CD4-positive, alpha-beta T cell treated with Interleukin-6 at 100 ng/mL for 8 hours (primary cell): ENCODE measurements around the gene MYL4.
"Not testable (repeated sequence)": the region's sequence is repeated elsewhere in the genome, so short reads cannot be mapped to it uniquely, and the experiment has no call there.

ENCODE experiments used
- DNase-seq: peaks from one replicate; pipeline ENCODE4 v3.0.0-alpha.2; 2020; ENCODE audit warnings: mixed read lengths, low spot score

The MYL4 gene

DNA sequence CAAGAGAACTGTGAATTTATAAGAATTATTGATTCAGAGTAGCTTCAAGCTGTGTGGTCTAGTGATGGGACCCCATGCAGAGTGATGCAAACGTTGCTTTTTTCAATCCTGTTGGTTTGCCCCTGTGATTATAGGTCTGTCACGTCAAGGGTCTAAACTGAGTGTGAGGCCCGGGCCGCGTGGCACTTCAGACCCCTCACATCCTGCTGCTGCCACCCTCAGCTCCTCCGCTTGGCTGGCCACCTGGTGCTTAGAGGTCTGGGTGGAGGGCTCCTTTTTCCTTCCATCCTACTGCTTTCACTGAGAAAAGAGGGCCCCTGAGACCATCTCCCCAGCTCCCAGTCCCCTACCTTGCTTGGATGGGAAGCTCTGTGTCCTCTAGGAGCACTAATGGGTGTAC is 12.0 kb downstream of the MYL4 start:
- DNase-seq: no peak

DNA sequence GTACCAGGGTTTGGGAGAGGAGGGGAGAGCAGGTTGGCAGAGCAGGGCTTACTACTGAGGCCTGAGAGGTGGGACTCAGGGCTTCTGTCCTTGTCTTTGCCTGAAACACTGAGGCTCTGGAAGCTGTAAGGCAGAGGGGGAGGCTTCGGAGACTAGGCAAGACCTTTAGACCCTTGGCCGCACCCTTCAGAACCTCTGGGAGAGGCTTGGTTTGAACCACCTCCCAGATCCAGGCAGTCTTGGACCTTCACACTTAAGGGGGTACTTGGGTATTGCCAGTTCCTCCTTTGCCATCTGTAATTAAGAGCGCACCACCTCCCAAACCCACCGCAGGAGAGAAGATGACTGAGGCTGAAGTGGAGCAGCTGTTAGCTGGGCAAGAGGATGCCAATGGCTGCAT is 12.9 kb downstream of the MYL4 start:
- DNase-seq: no peak

DNA sequence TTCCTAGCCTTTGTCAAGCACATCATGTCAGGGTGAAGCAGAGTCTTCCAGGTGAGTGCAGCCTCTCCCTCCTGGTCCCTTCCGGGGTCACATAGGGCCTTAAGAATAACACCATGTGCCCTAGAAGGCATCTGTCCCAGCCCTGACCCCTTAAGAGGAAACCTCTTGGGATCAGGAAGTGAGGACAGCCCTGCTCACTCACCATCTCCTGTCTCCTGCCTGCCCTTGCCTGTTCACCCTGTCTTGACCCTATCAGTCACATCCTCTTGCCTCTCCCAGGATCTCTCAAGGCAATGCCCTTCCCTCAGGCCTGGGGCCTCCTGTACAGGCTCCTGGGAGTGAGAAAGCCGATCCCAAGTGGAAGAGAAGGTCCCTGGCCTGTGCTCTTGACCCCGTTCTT is 13.9 kb downstream of the MYL4 start:
- DNase-seq: no peak

DNA sequence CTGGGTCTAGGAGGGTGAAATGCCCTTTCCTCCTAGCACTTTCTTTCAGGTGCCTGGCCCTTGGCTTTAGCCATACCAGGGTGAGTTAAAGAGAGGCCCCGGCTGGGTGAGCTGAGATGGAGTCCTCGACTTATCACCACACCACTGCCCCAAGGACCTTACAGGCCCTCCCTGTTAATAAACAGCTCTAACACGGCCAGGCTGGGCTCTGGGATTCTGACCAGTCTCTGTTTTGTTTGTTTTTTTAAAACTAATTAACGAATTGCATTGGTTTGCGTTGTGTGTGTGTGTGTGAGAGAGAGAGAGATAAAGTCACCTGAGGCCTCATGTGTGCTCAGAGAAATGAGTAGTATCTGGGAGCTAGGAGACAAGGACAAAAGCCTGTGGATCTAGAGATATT is 14.3 kb downstream of the MYL4 start:
- no peak for DNase-seq

DNA sequence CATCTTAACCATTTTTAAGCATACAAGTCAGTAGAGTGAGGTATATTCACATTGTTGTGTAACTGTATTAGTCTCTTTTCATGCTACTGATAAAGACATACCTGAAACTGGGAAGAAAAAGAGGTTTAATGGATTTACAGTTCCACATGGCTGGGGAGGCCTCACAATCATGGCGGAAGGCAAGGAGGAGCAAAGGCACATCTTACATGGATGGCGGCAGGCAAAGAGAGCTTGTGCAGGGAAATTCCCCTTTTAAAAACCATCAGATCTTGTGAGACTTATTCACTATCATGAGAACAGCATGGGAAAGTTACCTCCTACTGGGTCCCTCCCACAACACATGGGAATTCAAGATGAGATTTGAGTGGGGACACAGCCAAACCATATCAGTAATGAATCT is 14.9 kb downstream of the MYL4 start:
- DNase-seq: not testable (repeated sequence)

DNA sequence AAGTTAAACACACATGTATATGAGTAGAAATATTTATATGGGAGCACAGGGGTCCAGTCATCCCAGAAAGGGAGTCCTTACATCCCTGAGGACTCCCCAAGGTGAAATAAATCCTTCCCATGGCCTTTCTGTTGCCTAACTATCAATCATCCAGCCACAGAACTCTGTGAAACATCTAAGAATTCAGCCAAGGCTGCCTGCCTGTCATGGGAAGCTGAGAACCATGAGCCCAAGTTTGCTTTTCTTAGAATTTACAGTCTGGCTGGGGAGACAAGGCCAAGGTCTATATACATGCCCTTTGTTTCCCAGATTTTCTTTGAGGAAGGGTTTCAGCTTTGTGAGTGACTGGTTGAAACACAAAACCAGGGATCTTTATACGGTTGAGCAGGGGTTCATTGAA is 15.8 kb downstream of the MYL4 start:
- no peak for DNase-seq

DNA sequence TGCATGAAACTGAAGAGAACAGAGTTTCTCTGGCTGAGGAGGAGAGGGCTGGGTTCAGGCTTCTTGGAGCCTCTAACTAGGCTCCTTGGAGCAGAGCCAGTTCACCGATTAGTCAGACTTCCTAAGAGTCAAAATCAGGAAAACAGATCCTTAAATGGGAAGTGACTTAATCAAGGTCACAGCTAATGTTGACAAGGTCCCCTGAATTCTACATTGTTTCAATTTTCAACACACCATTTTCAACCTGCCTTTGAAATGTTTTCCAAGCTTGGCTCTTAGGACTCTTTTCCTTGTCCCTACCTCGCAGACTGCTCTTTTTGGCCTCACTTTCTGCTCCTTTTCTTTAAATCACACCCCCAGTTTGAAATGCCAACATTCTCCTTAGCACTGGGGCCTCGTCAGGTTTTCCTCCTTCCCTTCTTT is 16.3 kb downstream of the MYL4 start:
- DNase-seq: no peak

DNA sequence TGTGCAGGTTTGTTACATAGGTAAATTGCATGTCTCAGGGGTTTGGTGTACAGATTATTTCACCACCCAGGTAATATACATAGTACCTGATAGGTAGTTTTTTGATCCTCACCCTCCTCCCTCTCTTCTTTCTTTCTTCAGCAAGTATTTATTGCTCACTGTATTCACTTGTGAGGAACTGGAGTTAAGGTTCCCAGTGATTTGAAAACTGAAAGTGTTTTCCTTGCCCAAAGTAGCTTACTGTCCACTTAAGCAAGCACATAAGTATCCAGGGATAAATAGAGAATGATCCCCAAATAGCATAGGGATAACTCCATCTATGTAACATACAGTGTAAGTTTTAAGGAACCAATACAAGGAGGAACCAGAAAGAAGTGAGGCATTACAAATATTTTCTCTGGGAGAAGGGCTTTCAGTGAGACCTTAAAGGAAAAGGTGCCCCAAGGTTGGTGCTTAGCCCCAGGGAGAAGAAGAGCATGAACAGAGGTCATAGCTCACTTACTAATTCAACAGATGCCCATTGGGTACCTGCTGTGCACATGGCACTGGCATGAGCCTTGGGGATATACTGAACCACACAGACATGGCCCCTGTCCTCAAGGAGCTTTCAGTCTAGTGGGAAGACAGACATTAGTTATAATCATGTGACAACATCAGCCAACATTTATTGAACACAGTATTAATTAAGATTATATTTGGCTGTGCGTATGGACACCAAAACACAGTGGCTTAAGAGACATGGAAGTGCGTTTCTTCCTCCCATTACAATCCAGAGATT is 17.0 kb downstream of the MYL4 start:
- DNase-seq: no peak

DNA sequence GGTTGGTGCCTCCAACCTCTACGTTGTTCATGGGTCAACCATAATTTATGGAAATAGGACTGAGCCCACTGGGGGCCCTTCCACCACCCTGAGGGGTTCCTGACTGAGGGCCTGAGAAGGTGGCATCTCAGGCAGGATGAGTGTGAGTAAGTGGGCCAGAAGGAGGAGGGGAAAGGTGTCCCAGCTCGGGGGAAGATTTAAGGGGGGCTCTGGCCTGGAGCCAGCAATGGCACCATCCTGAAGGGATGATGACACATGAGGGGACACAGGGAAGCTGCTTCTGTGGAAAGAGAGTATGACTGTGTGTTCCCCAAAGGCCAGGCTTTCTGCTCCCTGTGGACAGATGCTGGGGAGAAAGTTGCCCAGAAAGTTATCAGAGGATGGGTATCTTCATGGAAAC is 18.7 kb downstream of the MYL4 start:
- DNase-seq: no peak

DNA sequence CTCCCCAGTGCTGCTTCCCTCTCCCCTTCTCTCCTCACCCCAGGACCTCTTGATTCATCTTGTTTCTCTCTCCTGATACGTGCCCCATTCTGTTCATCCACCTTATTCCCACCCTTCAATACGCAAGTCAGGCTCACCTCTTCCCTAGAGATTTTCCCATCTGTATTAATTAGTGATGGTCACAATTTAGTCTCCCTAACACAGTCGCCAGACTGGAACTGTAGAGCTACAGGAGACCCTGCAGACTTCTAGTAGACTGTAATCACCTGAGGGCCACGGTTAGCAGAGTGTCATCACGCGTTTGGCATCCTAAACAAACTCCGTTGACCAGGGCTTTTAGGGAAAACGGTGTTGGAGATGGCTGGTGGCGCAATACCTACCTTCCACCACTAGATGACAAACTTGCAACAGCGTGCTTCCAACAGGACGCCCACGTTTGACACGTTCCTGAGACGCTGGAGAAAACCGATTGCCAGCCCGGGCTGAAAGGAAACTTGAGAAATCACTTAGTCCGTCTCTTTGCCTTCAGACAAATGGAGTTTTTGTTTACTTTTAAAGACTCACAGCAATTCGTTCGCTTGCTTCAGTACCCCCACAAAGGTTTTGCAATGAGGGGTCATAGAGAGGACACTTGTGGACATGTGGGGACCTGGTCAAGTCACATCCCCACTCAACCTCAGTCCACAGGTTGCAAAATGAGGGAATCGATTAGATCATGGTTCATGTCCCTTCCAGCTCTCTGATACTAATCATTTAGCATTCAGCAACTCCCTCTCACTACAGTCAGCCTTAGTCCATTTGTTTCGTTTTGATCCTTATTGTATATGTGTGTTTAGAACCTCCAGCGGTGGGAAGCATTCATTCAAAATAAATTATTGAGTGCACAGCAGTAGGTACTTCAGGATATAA is 20.6 kb downstream of the MYL4 start:
- peak; percentile 70 for DNase-seq

DNA sequence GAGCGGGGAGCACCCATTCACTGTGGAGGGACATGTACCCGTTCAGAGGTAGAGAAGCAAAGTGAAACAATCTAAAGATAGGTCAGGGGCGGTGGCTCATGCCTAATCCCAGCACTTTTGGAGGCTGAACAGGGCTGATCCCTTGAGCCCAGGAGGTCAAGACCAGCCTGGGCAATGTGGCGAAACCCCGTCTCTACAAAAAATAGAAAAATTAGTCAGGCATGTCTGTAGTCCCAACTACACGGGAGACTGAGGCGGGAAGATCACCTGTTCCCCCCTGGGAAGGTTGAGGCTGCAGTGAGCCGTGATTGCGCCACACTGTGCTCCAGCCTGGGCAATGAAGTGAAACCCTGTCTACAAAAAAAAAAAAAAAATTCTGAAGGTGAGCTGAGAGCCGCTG is 21.7 kb downstream of the MYL4 start:
- no peak for DNase-seq

DNA sequence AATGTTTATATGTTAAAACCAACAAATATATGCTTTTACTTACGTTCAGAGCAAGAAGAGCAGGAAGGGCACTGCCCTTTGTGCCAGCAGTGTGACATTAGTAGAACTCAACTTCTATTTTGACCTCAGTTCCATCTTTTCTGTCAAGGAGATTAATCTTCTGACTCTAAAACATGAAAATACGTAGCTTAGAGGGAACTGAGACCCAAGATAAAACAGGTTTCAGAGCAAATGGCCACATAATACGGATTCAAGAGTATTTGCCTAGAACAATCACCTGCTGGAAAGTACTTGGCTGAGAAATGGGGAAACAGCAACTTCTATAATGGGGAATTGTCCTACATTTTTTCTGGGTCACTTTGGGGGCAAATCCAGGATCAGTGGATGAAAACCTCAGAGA is 22.2 kb downstream of the MYL4 start:
- no peak for DNase-seq

DNA sequence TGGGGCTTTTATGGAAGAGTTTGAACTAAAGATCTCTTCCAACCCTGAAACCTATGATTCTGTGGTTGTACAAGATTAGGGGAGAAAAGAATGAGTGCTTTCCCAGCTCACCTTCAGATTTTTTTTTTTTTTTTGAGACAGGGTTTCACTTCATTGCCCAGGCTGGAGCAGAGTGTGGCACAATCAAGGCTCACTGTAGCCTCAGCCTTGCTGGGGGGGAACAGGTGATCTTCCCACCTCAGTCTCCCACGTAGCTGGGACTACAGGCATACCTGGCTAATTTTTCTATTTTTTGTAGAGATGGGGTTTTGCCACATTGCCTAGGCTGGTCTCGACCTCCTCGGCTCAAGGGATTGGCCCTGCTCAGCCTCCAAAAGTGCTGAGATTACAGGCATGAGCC is 22.7 kb downstream of the MYL4 start:
- no peak for DNase-seq

DNA sequence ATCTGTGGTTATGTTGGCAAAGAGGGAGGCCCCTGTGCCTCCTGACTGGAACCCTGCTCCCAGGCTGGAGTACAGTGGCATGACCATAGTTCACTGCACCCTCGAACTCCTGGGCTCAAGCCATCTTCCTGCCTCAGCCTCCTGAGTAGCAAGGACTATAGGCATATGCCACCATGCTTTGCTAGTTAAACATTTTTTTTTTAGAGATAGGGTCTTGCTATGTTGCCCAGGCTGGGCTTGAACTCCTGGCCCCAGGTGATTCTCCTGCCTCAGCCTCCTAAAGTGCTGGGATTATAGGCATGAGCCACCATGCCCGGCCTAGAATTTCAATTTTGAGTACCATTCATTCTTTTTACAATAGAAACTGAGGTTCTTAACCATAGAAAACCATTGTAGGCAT is 23.3 kb downstream of the MYL4 start:
- no peak for DNase-seq

DNA sequence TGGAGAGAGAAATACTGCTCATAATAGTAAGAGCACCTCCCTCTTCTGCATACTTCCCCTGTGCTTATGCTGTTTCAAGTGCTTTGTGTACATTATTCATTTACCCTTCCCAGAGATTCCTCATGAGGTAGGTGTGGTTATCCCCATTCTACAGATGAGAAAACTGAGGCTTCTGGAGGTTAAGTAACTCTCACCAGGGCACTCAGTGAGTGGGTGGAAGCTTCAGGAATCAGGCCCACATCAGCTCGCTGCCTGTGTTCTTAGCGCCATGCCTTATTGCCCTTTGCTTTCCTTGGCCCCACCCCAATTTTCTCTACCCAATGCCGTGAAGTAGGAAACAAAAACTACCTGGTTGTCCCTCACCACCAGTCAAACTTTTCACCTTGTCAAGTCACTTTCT is 26.4 kb downstream of the MYL4 start:
- DNase-seq: no peak

DNA sequence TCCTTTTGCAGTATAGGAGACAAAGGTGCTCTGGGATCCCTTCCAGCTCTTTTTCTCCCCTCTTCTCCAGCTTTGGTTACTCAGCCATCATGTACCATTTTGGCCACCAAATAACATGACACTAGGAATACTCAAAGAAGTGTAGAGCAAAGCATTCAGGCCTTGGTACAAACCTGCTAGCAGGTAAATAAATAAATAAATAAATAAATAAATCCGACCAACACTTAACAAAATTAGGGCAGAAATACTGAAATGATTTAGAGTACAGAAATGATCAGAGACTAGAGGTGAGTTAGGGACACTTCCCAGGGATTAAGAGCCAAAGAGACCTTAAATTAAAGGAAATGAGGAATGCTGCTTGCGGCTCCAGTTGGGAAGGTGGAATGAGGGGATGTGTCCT is 26.8 kb downstream of the MYL4 start:
- DNase-seq: no peak

DNA sequence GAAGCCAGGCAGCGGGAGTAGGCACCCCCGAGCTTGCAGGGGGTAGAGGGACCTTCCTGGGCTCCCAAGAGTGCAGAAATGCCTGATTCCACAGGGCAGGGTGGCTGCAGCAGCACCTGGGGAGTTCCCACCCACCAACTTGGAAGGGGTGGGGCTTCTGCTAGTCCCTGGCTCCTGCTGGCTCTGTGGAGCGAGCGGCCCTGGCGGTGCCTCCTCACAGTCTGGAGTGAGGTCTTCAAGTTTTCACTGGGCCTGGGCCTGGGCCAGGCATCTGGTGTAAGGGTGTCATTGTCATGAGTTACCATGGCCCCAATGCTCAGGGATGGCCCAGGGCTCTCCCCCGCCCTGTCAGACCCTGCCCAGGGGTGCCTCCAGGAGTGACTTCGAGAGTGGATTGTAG is 28.7 kb downstream of the MYL4 start:
- no peak for DNase-seq

DNA sequence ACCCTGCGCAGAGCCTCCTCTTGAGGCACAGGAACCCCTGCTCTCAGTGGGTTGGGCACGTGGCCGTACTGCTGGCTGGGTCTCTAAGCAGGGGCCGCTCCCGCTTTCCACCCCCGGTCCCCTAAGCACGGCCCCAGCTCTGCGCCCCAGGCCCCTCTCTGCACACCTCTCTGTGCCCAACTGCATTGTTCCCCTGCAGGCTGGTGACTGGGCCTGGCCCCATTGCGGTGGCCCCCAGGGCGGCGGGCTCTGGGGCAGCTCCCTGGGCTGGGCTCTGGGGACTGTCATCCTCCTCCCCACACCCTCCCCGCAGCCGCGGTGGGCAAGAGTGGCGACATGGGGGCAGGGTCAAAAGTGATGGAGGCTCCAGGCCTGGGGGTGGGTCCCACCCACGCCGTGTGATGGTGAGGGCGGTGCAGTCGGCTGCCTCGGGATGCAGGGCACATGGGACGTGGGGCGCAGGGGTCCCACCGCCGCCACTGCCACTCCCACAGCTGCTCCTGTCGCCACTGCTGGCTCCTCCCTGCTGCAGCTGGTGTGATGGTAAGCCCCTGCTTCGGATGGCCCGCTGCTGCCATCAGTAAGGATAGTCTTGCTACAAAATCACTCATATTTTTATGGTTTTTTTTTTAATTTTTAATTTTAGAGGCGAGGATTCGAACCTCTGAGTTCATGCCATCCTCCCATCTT is 29.3 kb downstream of the MYL4 start:
- DNase-seq: no peak

DNA sequence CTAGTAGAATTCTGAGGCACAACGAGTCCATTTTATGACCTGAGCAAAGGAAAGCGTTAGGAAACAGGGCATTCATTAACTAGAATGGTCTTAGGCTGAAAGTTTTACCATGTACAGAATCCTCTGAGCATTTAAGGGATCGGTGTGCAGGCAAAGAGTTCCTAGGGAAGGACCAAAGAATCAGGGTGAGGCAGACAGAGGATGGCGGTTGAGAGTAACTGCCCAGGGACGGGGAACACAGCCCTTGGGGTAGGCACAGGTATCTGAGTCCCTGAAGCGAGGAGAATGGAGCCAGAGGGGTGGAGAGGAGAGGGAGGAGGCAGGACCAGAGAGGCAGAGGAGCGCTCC is 30.4 kb downstream of the MYL4 start:
- DNase-seq: no peak

DNA sequence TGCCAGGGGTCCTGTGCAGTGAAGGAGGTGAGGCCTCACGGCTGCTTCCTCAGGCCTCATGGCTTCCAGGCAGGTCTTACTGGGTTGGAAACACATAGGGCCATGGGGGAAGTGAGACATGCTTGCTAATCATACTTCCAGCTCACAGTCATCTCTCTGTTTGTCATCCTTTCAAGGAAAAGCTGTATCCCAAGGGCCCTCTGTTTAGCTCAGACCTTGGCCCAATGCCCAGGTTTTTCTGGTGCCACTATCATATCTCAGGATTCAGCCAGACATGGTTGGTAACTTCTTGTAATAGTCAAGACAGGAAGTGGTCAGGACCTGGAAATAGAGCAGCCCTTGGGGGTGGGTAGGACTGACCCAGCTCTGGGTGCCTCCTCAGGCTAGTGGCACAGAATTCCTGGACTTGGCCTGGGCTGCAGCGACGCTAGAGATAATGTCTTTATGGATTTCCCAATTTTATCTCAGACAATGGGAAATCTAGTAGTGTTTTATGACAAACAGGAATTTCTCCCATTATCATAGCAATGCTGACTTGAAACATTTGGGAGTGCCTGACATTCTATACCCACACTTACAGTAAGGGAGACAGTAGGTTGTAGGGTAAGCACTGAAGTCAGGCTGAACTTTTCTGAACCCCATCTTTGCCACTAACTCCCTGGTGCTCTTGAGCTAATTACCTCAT is 31.0 kb downstream of the MYL4 start:
- no peak for DNase-seq

DNA sequence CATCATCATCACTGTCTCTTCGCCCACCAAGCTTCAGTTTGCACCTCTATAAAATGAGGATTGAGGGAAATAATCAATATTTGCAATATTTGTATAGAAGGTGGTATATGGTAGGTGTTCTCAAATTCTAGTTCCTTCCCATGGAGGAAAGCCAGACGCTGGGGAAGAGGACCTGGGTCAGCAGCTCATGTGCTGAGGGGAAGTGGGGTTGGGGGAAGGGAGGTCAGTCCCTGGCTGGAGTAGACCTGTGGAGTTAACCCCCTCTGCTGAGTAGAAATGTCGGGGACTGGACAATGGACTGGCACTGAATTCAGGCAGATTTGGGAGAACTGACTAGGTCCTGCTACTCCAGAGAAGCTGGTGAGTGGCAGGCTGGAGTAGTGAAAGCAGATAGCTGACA is 31.7 kb downstream of the MYL4 start:
- DNase-seq: no peak

DNA sequence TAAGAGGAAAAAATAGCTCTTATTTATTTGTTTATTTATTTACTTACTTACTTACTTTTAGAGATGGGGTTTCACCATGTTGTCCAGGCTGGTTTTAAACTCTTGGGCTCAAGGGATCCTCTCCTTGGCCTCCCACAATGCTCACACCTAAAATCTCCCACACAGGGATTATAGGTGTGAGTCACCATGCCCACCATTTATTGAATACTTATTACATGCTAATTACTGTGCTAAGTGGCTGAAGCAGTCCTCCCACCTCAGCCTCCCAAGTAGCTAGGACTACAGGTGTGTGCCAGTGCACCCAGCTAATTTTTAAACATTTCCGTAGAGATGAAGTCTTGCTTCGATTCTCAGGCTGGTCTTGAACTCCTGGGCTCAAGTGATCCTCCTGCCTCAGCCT is 33.5 kb downstream of the MYL4 start:
- DNase-seq: no peak
